HepG2 (cell line): ENCODE results near the gene TNFRSF18. TPM values are rescaled to one million over a fixed set of nuclear protein-coding genes. Genes with fewer than 3 reads are reported as not detected.

Source experiments
- ARID2 ChIP-seq: sonication (generic); formaldehyde crosslinking; IDR thresholded peaks from 2 replicates; pipeline ENCODE4 v1.8.1; 2022; ENCODE audit warnings: mild to moderate bottlenecking, missing genetic modification reagents, borderline replicate concordance
- FOSL2 ChIP-seq: sonication (generic); formaldehyde crosslinking; IDR thresholded peaks from 2 replicates; pipeline ENCODE4 v1.4.0; 2020; ENCODE audit warnings: missing genetic modification reagents
- HNF4A ChIP-seq: sonication (generic); formaldehyde crosslinking; IDR thresholded peaks from 2 replicates; pipeline ENCODE4 v1.4.0; 2020; ENCODE audit warnings: missing genetic modification reagents
- JARID2 ChIP-seq: sonication (generic); formaldehyde crosslinking; IDR thresholded peaks from 2 replicates; pipeline ENCODE4 v1.8.1; 2023; ENCODE audit warnings: missing genetic modification reagents, inconsistent platforms; ENCODE audit not compliant: insufficient replicate concordance
- MAZ ChIP-seq, 2 experiments: sonication (generic) in 1 of 2; formaldehyde crosslinking in 1 of 2; IDR thresholded peaks; 2 replicates each; pipeline versions ENCODE4 v1.5.0 to v1.6.1; 2012 to 2020; ENCODE audit warnings: low read depth in 2 of 2, mild to moderate bottlenecking in 2 of 2, borderline replicate concordance in 1 of 2, improper control_type of control experiment in 1 of 2, low read length in 1 of 2, missing genetic modification reagents in 1 of 2, moderate library complexity in 1 of 2
- TBP ChIP-seq: sonication (generic); formaldehyde crosslinking; IDR thresholded peaks from 2 replicates; pipeline ENCODE4 v1.5.0; 2020; ENCODE audit warnings: missing genetic modification reagents
- ZNF558 ChIP-seq: sonication (generic); formaldehyde crosslinking; IDR thresholded peaks from 2 replicates; pipeline ENCODE4 v1.9.0; 2022; ENCODE audit warnings: mild to moderate bottlenecking, missing genetic modification reagents, borderline replicate concordance
- ZNF598 ChIP-seq: sonication (generic); formaldehyde crosslinking; IDR thresholded peaks from 2 replicates; pipeline ENCODE4 v1.5.1; 2020; ENCODE audit warnings: mild to moderate bottlenecking, missing genetic modification reagents, borderline replicate concordance
- ZNF761 ChIP-seq: sonication (generic); formaldehyde crosslinking; conservative IDR thresholded peaks from 2 replicates; pipeline ENCODE4 v1.4.0; 2020; ENCODE audit warnings: mild to moderate bottlenecking, missing genetic modification reagents
- polyA plus RNA-seq, 8 experiments: library from polyadenylated mRNA; depleted of rRNA in 3 of 8; stranded (reverse) in 7 of 8; unstranded in 1 of 8; fragments of >200 nt; fragmentation: Illumina TruSeq in 4 of 8; extraction: Trizol in 4 of 8; gene quantifications; 2 replicates each; pipeline versions ENCODE4 v1.2.1 to v1.2.3, GENCODE V29; 2011 to 2016; ENCODE audit warnings: low read depth in 4 of 8, missing spikeins in 1 of 8, mixed read lengths in 1 of 8; ENCODE audit not compliant: insufficient read depth in 1 of 8
- total RNA-seq, 5 experiments: library from RNA; depleted of rRNA; stranded (reverse); fragments of >200 nt; fragmentation: Illumina TruSeq; extraction: Trizol; gene quantifications; 2 replicates each; pipeline ENCODE4 v1.2.3, GENCODE V29; 2016; ENCODE audit warnings: low read depth in 1 of 5
- TF ChIP-seq, protein P1 (sequence below): IDR thresholded peaks from 2 replicates; pipeline ENCODE4 v1.6.1; 2012; ENCODE audit warnings: low read length, improper control_type of control experiment
- TF ChIP-seq, protein P2 (sequence below): sonication (generic); formaldehyde crosslinking; IDR thresholded peaks from 2 replicates; pipeline ENCODE4 v1.8.0; 2022; ENCODE audit warnings: mild to moderate bottlenecking, missing genetic modification reagents; ENCODE audit not compliant: insufficient replicate concordance
- TF ChIP-seq, protein P3 (sequence below): sonication (generic); formaldehyde crosslinking; IDR thresholded peaks from one replicate; pipeline ENCODE4 v1.5.1; 2020; ENCODE audit warnings: mild to moderate bottlenecking, missing genetic modification reagents; ENCODE audit errors: not compliant biosample characterization
- TF ChIP-seq, protein P4 (sequence below): IDR thresholded peaks from 2 replicates; pipeline ENCODE4 v1.6.1; 2016; ENCODE audit warnings: control low read depth

TNFRSF18 gene
- total and polyA plus RNA-seq, 2 of the 13 experiments (the other 11 are each of a cell fraction or from before 2014, with no cell fraction given): not detected

DNA sequence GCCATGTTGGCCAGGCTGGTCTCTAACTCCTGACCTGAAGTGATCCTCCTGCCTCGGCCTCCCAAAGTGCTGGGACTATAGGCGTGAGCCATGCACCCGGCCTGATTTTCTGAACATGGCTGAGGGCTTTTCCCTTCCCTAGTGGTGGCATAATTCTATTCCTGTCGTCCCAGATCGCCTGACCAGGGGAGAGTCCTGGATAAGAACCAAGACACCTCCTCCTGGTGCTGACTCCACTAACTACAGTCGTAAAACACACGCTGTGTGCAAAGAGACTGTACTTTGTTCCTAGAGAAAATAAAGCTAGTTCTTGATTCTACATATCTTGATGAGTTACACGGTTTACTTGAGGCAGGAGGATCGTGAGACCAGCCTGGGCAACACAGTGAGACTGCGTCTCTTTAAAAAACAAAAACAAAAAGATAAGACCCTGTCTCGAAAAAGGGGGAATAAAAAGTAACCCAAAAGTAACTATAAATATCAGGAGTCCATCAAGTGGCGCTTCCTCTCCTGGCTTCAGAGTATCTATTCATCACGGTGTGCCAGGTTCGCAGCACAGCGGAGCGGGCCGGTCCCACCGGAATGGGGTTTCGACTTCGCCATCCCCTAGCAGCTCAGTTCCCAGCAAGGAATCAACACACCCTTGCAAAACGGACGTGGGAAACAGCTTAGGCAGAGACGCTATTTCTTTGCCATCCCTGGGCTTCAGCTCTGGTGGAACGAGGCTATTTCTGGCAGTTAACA, 24.4 kb upstream of the TNFRSF18 start (continued):
- TF ChIP-seq JARID2 (peak; percentile 50), ARID2 (CRISPR knock-in tag) (no peak), ZNF598 (CRISPR knock-in tag) (no peak), TBP (CRISPR knock-in tag) (no peak), MAZ (IDR thresholded peaks at IDR 0.05; ENCODE audit: borderline replicate concordance, low read depth, low read length) (no peak), MAZ (CRISPR knock-in tag; IDR thresholded peaks at IDR 0.05; ENCODE audit: low read depth) (no peak), ZNF558 (CRISPR knock-in tag) (no peak), FOSL2 (no peak), ZNF761 (CRISPR knock-in tag) (0 out of 2 replicates have a peak, but pooled peaks have one; percentile 35), HNF4A (0 out of 2 replicates have a peak, but pooled peaks have one; percentile 9)
- TF ChIP-seq, protein P1, sequence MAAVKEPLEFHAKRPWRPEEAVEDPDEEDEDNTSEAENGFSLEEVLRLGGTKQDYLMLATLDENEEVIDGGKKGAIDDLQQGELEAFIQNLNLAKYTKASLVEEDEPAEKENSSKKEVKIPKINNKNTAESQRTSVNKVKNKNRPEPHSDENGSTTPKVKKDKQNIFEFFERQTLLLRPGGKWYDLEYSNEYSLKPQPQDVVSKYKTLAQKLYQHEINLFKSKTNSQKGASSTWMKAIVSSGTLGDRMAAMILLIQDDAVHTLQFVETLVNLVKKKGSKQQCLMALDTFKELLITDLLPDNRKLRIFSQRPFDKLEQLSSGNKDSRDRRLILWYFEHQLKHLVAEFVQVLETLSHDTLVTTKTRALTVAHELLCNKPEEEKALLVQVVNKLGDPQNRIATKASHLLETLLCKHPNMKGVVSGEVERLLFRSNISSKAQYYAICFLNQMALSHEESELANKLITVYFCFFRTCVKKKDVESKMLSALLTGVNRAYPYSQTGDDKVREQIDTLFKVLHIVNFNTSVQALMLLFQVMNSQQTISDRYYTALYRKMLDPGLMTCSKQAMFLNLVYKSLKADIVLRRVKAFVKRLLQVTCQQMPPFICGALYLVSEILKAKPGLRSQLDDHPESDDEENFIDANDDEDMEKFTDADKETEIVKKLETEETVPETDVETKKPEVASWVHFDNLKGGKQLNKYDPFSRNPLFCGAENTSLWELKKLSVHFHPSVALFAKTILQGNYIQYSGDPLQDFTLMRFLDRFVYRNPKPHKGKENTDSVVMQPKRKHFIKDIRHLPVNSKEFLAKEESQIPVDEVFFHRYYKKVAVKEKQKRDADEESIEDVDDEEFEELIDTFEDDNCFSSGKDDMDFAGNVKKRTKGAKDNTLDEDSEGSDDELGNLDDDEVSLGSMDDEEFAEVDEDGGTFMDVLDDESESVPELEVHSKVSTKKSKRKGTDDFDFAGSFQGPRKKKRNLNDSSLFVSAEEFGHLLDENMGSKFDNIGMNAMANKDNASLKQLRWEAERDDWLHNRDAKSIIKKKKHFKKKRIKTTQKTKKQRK: no peak
- TF ChIP-seq, protein P2, sequence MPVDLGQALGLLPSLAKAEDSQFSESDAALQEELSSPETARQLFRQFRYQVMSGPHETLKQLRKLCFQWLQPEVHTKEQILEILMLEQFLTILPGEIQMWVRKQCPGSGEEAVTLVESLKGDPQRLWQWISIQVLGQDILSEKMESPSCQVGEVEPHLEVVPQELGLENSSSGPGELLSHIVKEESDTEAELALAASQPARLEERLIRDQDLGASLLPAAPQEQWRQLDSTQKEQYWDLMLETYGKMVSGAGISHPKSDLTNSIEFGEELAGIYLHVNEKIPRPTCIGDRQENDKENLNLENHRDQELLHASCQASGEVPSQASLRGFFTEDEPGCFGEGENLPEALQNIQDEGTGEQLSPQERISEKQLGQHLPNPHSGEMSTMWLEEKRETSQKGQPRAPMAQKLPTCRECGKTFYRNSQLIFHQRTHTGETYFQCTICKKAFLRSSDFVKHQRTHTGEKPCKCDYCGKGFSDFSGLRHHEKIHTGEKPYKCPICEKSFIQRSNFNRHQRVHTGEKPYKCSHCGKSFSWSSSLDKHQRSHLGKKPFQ: no peak
- TF ChIP-seq, protein P3, sequence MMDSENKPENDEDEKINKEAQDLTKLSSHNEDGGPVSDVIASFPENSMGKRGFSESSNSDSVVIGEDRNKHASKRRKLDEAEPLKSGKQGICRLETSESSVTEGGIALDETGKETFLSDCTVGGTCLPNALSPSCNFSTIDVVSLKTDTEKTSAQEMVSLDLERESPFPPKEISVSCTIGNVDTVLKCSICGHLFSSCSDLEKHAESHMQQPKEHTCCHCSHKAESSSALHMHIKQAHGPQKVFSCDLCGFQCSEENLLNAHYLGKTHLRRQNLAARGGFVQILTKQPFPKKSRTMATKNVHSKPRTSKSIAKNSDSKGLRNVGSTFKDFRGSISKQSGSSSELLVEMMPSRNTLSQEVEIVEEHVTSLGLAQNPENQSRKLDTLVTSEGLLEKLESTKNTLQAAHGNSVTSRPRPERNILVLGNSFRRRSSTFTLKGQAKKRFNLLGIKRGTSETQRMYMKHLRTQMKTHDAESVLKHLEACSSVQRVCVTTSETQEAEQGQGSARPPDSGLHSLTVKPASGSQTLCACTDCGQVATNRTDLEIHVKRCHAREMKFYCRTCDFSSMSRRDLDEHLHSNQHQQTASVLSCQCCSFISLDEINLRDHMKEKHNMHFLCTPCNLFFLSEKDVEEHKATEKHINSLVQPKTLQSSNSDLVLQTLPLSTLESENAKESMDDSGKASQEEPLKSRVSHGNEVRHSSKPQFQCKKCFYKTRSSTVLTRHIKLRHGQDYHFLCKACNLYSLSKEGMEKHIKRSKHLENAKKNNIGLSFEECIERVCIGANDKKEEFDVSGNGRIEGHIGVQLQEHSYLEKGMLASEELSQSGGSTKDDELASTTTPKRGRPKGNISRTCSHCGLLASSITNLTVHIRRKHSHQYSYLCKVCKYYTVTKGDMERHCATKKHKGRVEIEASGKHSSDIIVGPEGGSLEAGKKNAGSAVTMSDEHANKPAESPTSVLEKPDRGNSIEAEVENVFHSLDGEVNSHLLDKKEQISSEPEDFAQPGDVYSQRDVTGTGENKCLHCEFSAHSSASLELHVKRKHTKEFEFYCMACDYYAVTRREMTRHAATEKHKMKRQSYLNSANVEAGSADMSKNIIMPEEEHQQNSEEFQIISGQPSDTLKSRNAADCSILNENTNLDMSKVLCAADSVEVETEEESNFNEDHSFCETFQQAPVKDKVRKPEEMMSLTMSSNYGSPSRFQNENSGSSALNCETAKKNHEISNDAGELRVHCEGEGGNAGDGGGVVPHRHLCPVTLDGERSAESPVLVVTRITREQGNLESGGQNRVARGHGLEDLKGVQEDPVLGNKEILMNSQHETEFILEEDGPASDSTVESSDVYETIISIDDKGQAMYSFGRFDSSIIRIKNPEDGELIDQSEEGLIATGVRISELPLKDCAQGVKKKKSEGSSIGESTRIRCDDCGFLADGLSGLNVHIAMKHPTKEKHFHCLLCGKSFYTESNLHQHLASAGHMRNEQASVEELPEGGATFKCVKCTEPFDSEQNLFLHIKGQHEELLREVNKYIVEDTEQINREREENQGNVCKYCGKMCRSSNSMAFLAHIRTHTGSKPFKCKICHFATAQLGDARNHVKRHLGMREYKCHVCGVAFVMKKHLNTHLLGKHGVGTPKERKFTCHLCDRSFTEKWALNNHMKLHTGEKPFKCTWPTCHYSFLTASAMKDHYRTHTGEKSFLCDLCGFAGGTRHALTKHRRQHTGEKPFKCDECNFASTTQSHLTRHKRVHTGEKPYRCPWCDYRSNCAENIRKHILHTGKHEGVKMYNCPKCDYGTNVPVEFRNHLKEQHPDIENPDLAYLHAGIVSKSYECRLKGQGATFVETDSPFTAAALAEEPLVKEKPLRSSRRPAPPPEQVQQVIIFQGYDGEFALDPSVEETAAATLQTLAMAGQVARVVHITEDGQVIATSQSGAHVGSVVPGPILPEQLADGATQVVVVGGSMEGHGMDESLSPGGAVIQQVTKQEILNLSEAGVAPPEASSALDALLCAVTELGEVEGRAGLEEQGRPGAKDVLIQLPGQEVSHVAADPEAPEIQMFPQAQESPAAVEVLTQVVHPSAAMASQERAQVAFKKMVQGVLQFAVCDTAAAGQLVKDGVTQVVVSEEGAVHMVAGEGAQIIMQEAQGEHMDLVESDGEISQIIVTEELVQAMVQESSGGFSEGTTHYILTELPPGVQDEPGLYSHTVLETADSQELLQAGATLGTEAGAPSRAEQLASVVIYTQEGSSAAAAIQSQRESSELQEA (CRISPR knock-in tag): no peak
- TF ChIP-seq, protein P4, sequence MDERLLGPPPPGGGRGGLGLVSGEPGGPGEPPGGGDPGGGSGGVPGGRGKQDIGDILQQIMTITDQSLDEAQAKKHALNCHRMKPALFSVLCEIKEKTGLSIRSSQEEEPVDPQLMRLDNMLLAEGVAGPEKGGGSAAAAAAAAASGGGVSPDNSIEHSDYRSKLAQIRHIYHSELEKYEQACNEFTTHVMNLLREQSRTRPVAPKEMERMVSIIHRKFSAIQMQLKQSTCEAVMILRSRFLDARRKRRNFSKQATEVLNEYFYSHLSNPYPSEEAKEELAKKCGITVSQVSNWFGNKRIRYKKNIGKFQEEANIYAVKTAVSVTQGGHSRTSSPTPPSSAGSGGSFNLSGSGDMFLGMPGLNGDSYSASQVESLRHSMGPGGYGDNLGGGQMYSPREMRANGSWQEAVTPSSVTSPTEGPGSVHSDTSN (CRISPR knock-in tag): no peak
